SJCRH30 (cell line): Measurements from ENCODE around the gene UNC13B. TPM values are rescaled to one million over a fixed set of nuclear protein-coding genes. Genes with fewer than 3 reads are reported as not detected.

Experiments
- DNase-seq, 2 experiments: peaks; one replicate each; pipeline ENCODE4 v3.0.0-alpha.2; 2015 to 2020
- H3K27ac ChIP-seq: fragments of 250-450 bp; sonication (Bioruptor Pico); 2 replicates; pipeline ENCODE4 v1.5.1; 2020; ENCODE audit warnings: mild to moderate bottlenecking, moderate library complexity
- H3K27me3 ChIP-seq: fragments of 250-450 bp; sonication (Bioruptor Pico); 2 replicates; pipeline ENCODE4 v1.5.1; 2020; ENCODE audit warnings: mild to moderate bottlenecking, moderate library complexity
- H3K36me3 ChIP-seq: fragments of 250-450 bp; sonication (Bioruptor Pico); 2 replicates; pipeline ENCODE4 v1.5.1; 2020; ENCODE audit warnings: mild to moderate bottlenecking, moderate library complexity
- H3K4me1 ChIP-seq: fragments of 250-450 bp; sonication (Bioruptor Pico); 2 replicates; pipeline ENCODE4 v1.5.1; 2020; ENCODE audit warnings: mild to moderate bottlenecking, moderate library complexity
- H3K4me3 ChIP-seq: fragments of 250-450 bp; sonication (Bioruptor Pico); 2 replicates; pipeline ENCODE4 v1.5.1; 2020; ENCODE audit warnings: mild to moderate bottlenecking, moderate library complexity
- H3K9me3 ChIP-seq: fragments of 250-450 bp; sonication (Bioruptor Pico); replicated peaks from 2 replicates; pipeline ENCODE4 v1.5.1; 2020; ENCODE audit warnings: mild to moderate bottlenecking, moderate library complexity
- total RNA-seq: library from RNA; depleted of rRNA; stranded (reverse); fragments of >200 nt; shearing (Covaris generic); gene quantifications from 2 replicates; pipeline ENCODE4 v1.2.3, GENCODE V29; 2014

UNC13B gene
- total RNA-seq, 1 experiment from 2014 or later = 2.0 TPM

DNA sequence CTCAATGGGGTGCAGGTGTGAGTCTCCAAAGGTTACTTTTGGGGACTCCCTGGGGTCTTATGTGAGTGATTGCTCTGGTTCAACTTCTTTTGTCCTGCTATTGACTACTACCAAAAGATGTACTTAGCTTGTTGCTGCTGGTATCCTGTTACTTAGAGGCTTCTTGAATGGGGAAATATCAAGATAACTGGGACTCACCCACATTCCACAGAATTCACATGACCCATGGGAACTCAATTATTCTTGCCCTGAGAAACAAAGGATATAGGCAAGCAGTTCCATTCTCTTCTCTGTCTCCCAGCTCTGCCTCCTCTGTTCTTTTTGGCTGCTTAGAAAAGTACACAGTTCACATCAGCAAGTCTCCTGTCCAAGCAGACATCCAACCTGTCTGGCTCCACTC lies 105.9 kb downstream of the UNC13B start:
- Histone ChIP-seq H3K4me3 (no peak overlapping the region), H3K27ac (no peak overlapping the region), H3K27me3 (no peaks in the 10 kb centered on the region), H3K9me3 (no peaks in the 10 kb centered on the region), H3K36me3 (no peaks in the 10 kb centered on the region), H3K4me1 (no peaks in the 10 kb centered on the region)
- DNase-seq = no peak

GRCh38 chr9:35269919-35270318 lies 108.1 kb downstream of the UNC13B start:
- H3K4me1 ChIP-seq = no peaks in the 10 kb centered on the region
- H3K27me3 ChIP-seq = no peaks in the 10 kb centered on the region
- no peaks in the 10 kb centered on the region for H3K9me3 ChIP-seq
- H3K36me3 ChIP-seq = no peaks in the 10 kb centered on the region
- H3K27ac ChIP-seq = no peak overlapping the region
- no peak for DNase-seq
- H3K4me3 ChIP-seq = no peak overlapping the region

DNA sequence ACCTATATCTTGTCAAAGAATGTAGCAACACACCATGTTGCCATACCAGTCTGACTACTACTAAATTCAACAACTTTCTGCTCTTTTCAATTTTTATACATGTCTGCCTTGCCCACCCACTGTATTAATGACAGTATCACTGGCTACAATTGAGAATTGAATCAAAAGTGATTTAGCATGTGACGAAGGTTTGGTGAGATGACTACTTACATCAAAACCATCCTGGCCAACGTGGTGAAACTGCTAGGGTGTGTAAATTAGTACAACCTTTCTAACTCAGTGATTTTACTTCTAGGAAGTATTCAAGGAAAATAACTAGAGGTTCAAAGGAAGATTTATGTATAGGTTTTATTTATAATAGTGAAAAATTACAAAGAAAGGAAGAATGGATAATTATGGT lies 109.8 kb downstream of the UNC13B start:
- DNase-seq = no peak
- no peaks in the 10 kb centered on the region for H3K4me1 ChIP-seq
- no peak overlapping the region for H3K27ac ChIP-seq
- H3K36me3 ChIP-seq = no peaks in the 10 kb centered on the region
- no peaks in the 10 kb centered on the region for H3K27me3 ChIP-seq
- H3K4me3 ChIP-seq = no peak overlapping the region
- H3K9me3 ChIP-seq = no peaks in the 10 kb centered on the region

GRCh38 chr9:35272989-35273388 lies 111.2 kb downstream of the UNC13B start:
- Histone ChIP-seq H3K27ac (no peak overlapping the region), H3K36me3 (no peaks in the 10 kb centered on the region)
- DNase-seq = no peak

DNA sequence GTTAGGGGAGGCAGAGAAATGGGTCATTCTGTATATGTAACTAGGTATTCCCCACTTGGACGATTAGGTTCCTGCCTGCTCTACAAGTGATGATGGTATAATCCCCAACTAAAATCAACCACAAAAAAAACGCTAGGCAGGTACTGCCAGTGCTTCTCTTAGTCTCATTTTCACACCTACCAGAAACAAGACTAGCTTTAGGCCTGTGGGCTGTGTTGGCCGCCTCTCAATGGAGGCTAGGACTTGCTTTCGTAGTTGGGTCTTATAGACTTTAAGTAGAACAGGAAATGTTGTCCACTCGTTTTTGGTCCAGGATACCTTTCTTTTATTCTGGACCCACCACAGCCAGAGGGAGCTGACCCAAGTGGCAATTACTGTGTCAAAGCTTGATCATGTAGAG lies 111.8 kb downstream of the UNC13B start:
- no peak for DNase-seq
- H3K4me1 ChIP-seq = no peaks in the 10 kb centered on the region
- no peak overlapping the region for H3K27ac ChIP-seq
- no peaks in the 10 kb centered on the region for H3K27me3 ChIP-seq
- no peaks in the 10 kb centered on the region for H3K36me3 ChIP-seq
- no peaks in the 10 kb centered on the region for H3K9me3 ChIP-seq
- H3K4me3 ChIP-seq = no peak overlapping the region

More at GRCh38 chr9:35272989-35273388, 111.2 kb downstream of the UNC13B start:
- no peaks in the 10 kb centered on the region for H3K9me3 ChIP-seq
- no peaks in the 10 kb centered on the region for H3K4me1 ChIP-seq
- no peaks in the 10 kb centered on the region for H3K27me3 ChIP-seq
- H3K4me3 ChIP-seq = no peak overlapping the region

GRCh38 chr9:35274993-35275392 lies 113.2 kb downstream of the UNC13B start:
- H3K4me1 ChIP-seq = no peaks in the 10 kb centered on the region
- no peak overlapping the region for H3K27ac ChIP-seq
- no peaks in the 10 kb centered on the region for H3K27me3 ChIP-seq
- H3K36me3 ChIP-seq = no peaks in the 10 kb centered on the region
- no peak for DNase-seq
- no peaks in the 10 kb centered on the region for H3K9me3 ChIP-seq
- H3K4me3 ChIP-seq = no peak overlapping the region

GRCh38 chr9:35277171-35277520 lies 115.3 kb downstream of the UNC13B start:
- no peak overlapping the region for H3K4me3 ChIP-seq
- no peaks in the 10 kb centered on the region for H3K4me1 ChIP-seq
- H3K36me3 ChIP-seq = no peaks in the 10 kb centered on the region
- H3K9me3 ChIP-seq = no peaks in the 10 kb centered on the region
- no peaks in the 10 kb centered on the region for H3K27me3 ChIP-seq
- H3K27ac ChIP-seq = no peak overlapping the region
- DNase-seq = no peak

GRCh38 chr9:35277628-35278359 lies 116.0 kb downstream of the UNC13B start:
- Histone ChIP-seq H3K36me3 (no peaks in the 10 kb centered on the region), H3K4me1 (no peaks in the 10 kb centered on the region), H3K4me3 (no peak overlapping the region), H3K27me3 (no peaks in the 10 kb centered on the region), H3K9me3 (no peaks in the 10 kb centered on the region), H3K27ac (no peak overlapping the region)
- no peak for DNase-seq

DNA sequence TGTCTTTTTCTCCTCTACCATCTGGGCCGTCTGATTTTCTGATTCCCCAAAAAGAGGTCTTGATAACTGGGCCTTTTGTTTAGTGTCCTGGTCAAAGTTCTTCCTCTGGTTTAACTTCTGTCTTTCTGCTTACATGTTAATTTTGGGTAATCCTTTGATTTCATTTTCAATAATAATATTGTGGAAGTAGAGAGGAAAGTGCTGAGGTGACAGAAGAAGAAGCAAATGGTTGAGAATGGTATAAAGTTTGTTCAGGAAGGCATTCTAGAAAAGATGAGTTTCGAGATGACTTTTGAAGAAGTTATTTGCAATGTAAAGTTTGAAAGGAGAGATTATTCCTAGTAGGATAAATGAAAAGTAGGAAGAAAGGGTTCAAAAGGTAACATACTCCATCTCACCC lies 118.1 kb downstream of the UNC13B start:
- DNase-seq = no peak
- Histone ChIP-seq H3K27ac (no peak overlapping the region), H3K36me3 (no peaks in the 10 kb centered on the region), H3K4me1 (no peaks in the 10 kb centered on the region), H3K4me3 (no peak overlapping the region), H3K9me3 (no peaks in the 10 kb centered on the region), H3K27me3 (no peaks in the 10 kb centered on the region)

- H3K9me3 ChIP-seq = no peaks in the 10 kb centered on the region
- no peaks in the 10 kb centered on the region for H3K36me3 ChIP-seq
- no peak overlapping the region for H3K4me3 ChIP-seq
- no peak overlapping the region for H3K27ac ChIP-seq
- H3K4me1 ChIP-seq = no peaks in the 10 kb centered on the region
- no peak for DNase-seq
- H3K27me3 ChIP-seq = no peaks in the 10 kb centered on the region
These were observed 118.6 kb downstream of the UNC13B start for GRCh38 chr9:35280399-35280798.

DNA sequence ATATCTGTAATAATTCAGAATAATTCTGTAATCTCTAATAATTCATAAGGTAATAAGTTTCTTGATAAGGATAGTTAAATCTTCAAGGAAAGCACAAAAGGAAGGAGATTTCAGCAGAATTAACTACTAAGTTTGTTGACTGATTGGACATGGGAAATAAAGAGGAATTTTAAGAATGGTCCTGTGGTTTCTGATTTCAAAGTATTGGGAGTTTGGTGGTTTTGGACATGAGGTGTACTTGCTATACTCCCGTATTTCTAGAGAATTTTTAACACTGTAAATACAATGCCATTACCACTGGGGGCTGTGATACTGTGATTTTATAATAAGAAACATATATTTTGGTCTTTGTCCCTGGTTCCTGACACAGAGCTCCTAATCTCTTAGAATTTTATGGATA lies 123.9 kb downstream of the UNC13B start:
- H3K4me3 ChIP-seq = no peak overlapping the region
- H3K27me3 ChIP-seq = no peaks in the 10 kb centered on the region
- H3K9me3 ChIP-seq = no peaks in the 10 kb centered on the region
- no peak overlapping the region for H3K27ac ChIP-seq
- H3K36me3 ChIP-seq = no peaks in the 10 kb centered on the region
- no peaks in the 10 kb centered on the region for H3K4me1 ChIP-seq
- DNase-seq = no peak

DNA sequence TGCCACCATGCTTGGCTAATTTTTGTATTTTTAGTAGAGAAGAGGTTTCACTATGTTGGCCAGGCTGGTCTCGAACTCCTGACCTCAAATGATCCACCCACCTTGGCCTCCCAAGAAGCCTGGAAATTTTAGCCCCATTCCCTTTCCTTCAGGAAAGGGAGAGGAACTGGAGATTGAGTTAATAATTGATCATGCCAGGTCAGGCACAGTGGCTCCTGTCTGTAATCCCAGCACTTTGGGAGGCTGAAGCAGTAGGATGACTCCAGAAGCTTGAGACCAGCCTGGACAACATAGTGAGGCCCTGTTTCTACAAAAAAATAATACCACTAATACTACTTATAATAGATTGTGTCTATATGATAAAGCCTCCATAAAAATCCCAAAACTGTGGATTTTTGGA lies 124.6 kb downstream of the UNC13B start:
- H3K9me3 ChIP-seq = no peaks in the 10 kb centered on the region
- no peak overlapping the region for H3K27ac ChIP-seq
- no peaks in the 10 kb centered on the region for H3K4me1 ChIP-seq
- no peaks in the 10 kb centered on the region for H3K27me3 ChIP-seq
- no peaks in the 10 kb centered on the region for H3K36me3 ChIP-seq
- DNase-seq = no peak
- no peak overlapping the region for H3K4me3 ChIP-seq

DNA sequence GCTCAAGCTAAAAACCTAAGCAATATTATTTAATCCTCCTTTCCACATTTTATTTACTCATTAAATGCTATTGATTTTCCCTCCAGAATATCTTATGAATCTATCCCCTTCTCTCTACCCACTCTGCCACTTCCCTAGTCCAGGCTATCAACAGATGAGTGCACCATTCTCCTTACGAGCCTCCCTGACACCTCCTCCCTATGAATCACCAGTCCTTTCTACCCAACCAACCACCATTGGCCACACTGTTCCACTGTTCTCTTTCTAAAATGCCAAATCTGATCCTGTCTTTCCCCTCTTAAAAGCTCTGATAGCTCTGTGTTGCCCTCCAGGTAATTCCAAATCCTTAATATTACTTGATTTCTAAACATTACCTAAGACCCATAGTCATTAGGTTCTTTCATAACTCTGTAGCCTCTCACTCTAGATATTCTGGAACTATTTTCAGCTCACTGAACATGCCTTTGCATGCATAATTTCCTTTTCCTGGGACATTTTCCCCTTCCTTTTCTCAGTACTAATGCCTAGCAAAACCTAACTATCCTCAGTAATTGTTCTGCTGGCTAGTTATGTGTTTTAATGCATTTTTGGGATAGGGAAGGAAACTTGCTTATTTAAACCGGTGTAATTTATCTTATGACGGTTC lies 126.3 kb downstream of the UNC13B start:
- no peaks in the 10 kb centered on the region for H3K27me3 ChIP-seq
- H3K4me1 ChIP-seq = no peaks in the 10 kb centered on the region
- no peak overlapping the region for H3K4me3 ChIP-seq
- H3K27ac ChIP-seq = no peak overlapping the region
- no peaks in the 10 kb centered on the region for H3K9me3 ChIP-seq
- no peak for DNase-seq
- no peaks in the 10 kb centered on the region for H3K36me3 ChIP-seq

DNA sequence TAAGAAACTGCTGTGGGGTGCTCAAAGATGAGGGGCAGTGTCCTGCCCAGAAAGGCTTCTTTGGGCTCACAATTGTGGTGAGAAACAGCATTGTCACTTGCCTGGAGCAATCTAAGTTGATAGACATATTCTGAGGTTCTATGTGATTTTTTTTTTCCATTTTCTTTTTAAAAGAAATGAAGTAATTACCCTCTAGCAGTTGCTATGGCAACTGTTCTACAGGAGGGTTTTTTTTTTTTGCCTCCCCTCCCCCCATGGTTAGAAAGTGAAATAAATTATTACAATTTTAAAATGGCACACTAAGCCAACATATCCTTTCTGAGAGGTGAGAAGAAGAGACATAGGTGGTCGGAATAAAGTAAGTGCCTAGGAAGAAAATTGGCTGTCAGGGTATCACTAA lies 127.0 kb downstream of the UNC13B start:
- no peaks in the 10 kb centered on the region for H3K9me3 ChIP-seq
- H3K4me3 ChIP-seq = no peak overlapping the region
- no peaks in the 10 kb centered on the region for H3K36me3 ChIP-seq
- DNase-seq = no peak
- no peak overlapping the region for H3K27ac ChIP-seq
- H3K27me3 ChIP-seq = no peaks in the 10 kb centered on the region
- H3K4me1 ChIP-seq = no peaks in the 10 kb centered on the region

DNA sequence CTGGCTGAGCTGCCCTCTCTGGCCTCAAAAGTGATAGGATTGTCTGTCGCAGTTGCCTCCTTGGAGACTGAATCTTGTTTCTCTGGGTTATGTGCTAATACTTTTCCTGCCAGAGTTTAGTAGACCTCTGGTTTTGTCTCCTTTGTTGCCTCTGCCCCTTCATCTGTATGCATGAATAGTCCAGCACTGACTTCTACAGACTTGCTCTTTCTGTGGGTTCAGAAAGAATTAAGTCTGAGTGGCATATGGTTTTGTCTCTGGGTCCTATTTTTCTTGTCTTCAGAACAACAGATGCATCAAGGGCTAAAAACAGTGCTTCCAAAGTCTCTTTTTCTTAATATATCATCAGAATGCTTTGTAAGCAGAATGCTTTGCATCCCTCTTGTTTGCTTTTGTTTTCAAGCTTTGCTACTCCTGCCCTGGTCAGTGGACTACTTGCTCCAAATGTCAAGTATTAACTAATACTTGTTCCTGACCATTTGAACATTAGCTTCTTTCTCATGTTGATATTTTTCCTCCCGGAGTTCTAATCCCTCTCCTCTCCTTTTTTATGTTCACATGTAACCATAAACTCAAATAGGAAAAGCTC lies 131.7 kb downstream of the UNC13B start:
- H3K4me3 ChIP-seq = no peak overlapping the region
- no peaks in the 10 kb centered on the region for H3K36me3 ChIP-seq
- H3K27ac ChIP-seq = no peak overlapping the region
- H3K9me3 ChIP-seq = no peaks in the 10 kb centered on the region
- no peaks in the 10 kb centered on the region for H3K27me3 ChIP-seq
- DNase-seq = no peak
- H3K4me1 ChIP-seq = no peaks in the 10 kb centered on the region

DNA sequence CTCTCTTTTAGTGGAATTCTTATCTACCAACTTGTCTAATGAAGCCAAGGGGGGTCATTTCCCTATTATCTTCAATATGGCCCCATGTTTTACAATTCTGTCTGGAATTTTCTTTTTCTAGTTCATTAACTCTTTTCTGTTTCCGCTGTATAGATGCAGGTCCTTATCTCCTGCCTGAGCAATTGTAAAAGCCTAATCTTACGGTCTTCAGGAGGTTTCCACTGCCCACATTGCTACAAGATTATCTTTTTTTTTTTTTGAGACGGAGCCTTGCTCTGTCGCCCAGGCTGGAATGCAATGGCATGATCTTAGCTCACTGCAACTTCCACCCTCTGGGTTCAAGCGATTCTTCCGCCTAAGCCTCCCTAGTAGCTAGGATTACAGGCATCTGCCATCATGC lies 132.3 kb downstream of the UNC13B start:
- Histone ChIP-seq H3K27ac (no peak overlapping the region), H3K4me1 (no peaks in the 10 kb centered on the region), H3K9me3 (no peaks in the 10 kb centered on the region), H3K4me3 (no peak overlapping the region), H3K27me3 (no peaks in the 10 kb centered on the region), H3K36me3 (no peaks in the 10 kb centered on the region)
- DNase-seq = no peak
